Omental fat pad (tissue), 4 donors: ENCODE data around the gene FSCN2. TPM values are rescaled to one million over a fixed set of nuclear protein-coding genes. Genes with fewer than 3 reads are reported as not detected.

ENCODE experiments used
- ATAC-seq: fragments of 150-250 bp; one replicate; pipeline ENCODE4 v1.9.1; 2016; ENCODE audit warnings: mild to moderate bottlenecking, moderate library complexity; ENCODE audit not compliant: low FRiP score
- DNase-seq: peaks from one replicate; pipeline ENCODE4 v3.0.0-alpha.2; 2019; ENCODE audit warnings: low spot score
- CTCF ChIP-seq, 3 donors: fragments of 450-650 bp; IDR thresholded peaks; one replicate each; pipeline ENCODE4 v1.5.1; 2016 to 2017; ENCODE audit warnings: antibody characterized with exemption in 3 of 3, mild to moderate bottlenecking in 3 of 3, moderate library complexity in 2 of 3
- total RNA-seq, 4 donors: library from RNA; depleted of rRNA; stranded (reverse); fragments of >200 nt; gene quantifications; one replicate each; pipeline ENCODE4 v1.1.0, GENCODE V29; 2016

FSCN2 gene
- total RNA-seq, 4 donors from 2014 or later = 0.31 to 0.95 (median 0.36) TPM; not detected in 1

DNA sequence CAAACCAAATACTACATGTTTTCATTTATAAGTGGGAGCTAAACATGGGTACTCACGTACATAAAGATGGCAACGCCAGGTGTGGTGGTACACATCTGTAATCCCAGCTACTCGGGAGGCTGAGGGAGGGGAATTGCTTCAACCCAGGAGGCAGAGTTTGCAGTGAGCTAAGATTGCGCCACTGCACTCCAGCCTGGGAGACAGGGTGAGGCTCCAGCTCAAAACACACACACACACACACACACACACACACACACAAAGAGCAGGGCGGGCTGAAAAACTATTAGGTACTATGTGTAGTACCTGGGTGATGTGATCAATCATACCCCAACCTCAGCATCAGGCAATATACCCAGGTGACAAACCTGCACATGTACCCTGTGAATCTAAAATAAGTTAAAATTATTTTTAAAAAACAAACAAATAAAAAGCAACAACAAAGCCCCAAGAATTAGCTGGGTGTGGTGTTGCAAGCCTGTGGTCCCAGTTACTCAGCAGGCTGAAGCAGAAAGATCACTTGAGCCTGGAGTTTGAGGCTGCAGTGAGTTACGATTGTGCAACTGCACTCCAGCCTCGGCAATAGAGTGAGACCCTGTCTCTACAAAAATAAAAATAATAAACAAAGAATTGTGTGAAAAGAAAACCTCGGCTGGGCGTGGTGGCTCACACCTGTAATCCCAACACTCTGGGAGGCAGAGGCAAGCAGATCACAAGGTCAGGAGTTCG, 35.8 kb downstream of the FSCN2 start:
- ATAC-seq = no peak
- no peak for DNase-seq
- TF ChIP-seq CTCF (IDR thresholded peaks at IDR 0.05) = no peak

DNA sequence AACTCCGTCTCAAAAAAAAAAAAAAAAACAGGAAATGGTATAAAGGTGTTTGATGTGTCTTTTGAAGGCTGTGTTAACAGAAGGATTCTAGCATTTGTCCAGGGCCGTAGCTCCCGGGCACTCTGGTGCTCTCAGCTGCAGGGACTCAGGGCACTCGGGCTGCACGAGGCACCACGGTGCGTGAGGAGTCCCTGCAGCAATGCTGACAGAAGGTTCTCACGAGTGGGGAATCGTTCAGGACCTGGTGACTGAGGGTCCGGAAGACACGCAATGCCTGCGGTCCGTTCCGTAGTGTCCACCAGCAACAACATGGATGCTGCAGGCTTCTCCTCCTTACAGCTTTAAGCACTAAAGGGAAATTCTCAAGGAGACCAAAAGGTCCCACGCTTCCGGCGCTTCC, 36.6 kb downstream of the FSCN2 start:
- no peak for TF ChIP-seq CTCF (IDR thresholded peaks at IDR 0.05)
- no peak for ATAC-seq
- no peak for DNase-seq

DNA sequence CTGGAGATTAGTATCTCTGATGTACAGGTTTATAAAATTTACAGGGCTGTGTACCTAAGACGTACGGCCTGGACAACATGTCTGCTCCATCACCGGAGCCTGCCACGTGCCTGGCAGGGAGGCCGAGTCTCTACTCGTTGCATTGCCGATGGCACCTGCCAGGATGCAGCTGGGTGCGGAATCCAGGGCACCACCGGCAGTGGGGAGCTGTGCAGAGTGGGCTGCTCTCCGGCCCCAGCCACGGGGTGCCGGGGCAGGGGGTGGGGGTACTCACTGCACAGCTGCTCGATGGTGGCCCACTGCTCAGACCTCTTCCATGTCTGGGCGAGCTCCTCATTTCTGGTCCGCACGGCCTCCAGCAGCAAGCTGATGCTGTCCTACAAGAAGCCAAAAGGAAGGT, 37.1 kb downstream of the FSCN2 start:
- ATAC-seq = no peak
- no peak for DNase-seq
- no peak for TF ChIP-seq CTCF (IDR thresholded peaks at IDR 0.05)

GRCh38 chr17:81566461-81567126, 38.4 kb downstream of the FSCN2 start:
- ATAC-seq (peak; percentile 87), DNase-seq (peak; percentile 65)
- no peak for TF ChIP-seq CTCF (IDR thresholded peaks at IDR 0.05)

DNA sequence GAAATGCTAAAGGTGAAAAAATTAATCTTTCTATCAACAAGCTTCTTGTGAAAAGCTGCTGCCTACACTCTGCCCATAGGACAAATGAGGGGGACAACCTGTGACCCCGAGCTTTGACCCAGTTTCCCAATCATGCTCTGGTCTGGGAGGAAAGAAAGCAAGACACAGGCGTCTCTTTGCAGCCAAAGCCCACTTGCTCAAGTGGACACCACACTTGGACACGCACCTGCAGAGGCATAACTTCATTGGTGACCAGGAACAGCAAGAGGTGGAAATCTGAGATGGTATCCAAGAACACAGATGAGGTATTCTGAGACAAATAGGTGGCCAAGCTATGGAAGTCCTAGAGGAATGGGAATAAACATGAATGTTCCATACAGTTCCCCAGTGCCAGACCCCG, 39.0 kb downstream of the FSCN2 start:
- ATAC-seq = no peak
- no peak for DNase-seq
- TF ChIP-seq CTCF (IDR thresholded peaks at IDR 0.05) = no peak

DNA sequence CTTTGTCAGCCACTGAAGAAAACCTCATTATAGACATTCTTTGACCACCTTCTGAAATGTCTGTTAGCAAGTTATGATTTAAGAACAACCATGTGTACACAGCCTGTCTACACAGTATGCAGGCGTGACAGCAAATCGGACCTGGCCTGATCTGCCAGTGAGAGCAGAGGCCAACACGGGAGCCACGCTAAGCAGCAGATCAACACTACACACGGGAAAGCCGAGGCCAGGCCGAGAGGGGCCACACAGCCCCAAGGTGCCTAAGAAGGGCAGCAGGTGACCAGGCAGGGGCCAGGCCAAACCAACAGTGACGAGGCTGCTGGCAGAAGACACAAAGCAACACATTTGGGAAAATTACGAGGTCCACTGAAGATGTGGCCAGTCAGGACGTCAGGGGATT, 40.2 kb downstream of the FSCN2 start:
- ATAC-seq = no peak
- no peak for TF ChIP-seq CTCF (IDR thresholded peaks at IDR 0.05)

More for the DNA sequence above, 40.2 kb downstream of the FSCN2 start:
- DNase-seq = no peak
